Lower leg skin (tissue), 3 donors: ENCODE results near the gene CDKL4.

ENCODE experiments used
- CTCF ChIP-seq, 3 donors: fragments of 450-650 bp; IDR thresholded peaks; one replicate each; pipeline ENCODE4 v1.5.1; 2016; ENCODE audit warnings: antibody characterized with exemption in 3 of 3, mild to moderate bottlenecking in 3 of 3, moderate library complexity in 2 of 3
- POLR2A ChIP-seq, 2 donors: fragments of 450-650 bp; IDR thresholded peaks; one replicate each; pipeline ENCODE4 v1.6.1; 2016 to 2017; ENCODE audit warnings: antibody characterized with exemption in 2 of 2, mild to moderate bottlenecking in 1 of 2, moderate library complexity in 1 of 2

- TF ChIP-seq CTCF (IDR thresholded peaks at IDR 0.05) (no peak), POLR2A (IDR thresholded peaks at IDR 0.05) (no peak)
These were observed 107.0 kb downstream of the CDKL4 start for GRCh38 chr2:39136799-39137198.
